CD4-positive, alpha-beta memory T cell (primary cell): ENCODE measurements around the gene SEPSECS. TPM values are rescaled to one million over a fixed set of nuclear protein-coding genes. Genes with fewer than 3 reads are reported as not detected.

Experiments used
- CTCF ChIA-PET: fragments of 350-600 bp; sonication (Branson Sonifier 250); formaldehyde crosslinking; loops from one replicate; lab custom pipeline; 2021; ENCODE audit warnings: inconsistent platforms; ENCODE audit not compliant: partially characterized antibody; lab: Charles Lee
- POLR2A ChIA-PET: fragments of 350-600 bp; sonication (Branson Sonifier 250); formaldehyde crosslinking; loops from one replicate; lab custom pipeline; 2021; ENCODE audit not compliant: partially characterized antibody; lab: Charles Lee
- DNase-seq, 5 donors: peaks; one replicate each; pipeline versions ENCODE4 v3.0.0 to v3.0.0-alpha.2; 2020 to 2022; ENCODE audit warnings: mixed read lengths in 1 of 5
- H3K27ac ChIP-seq: one replicate; pipeline ENCODE4 v1.7.0; 2013; ENCODE audit warnings: low read depth, low read length
- H3K27me3 ChIP-seq: 2 replicates; pipeline ENCODE4 v1.7.0; 2013; ENCODE audit warnings: mild to moderate bottlenecking, low read length, moderate library complexity; ENCODE audit not compliant: insufficient read depth
- H3K36me3 ChIP-seq: 2 replicates; pipeline ENCODE4 v1.7.0; 2013; ENCODE audit warnings: mild to moderate bottlenecking, low read length, moderate library complexity; ENCODE audit not compliant: insufficient read depth
- H3K4me1 ChIP-seq: 2 replicates; pipeline ENCODE4 v1.7.0; 2013; ENCODE audit warnings: mild to moderate bottlenecking, low read length, moderate library complexity; ENCODE audit not compliant: insufficient read depth
- H3K4me3 ChIP-seq, 2 donors: one replicate each; pipeline ENCODE4 v1.7.0; 2013; ENCODE audit warnings: low read length in 2 of 2, mild to moderate bottlenecking in 1 of 2
- H3K9me3 ChIP-seq, 2 donors: one replicate each; pipeline ENCODE4 v1.7.0; 2013; ENCODE audit warnings: low read length in 2 of 2, control low read depth in 1 of 2; ENCODE audit not compliant: control insufficient read depth in 1 of 2
- H3K27ac Mint-ChIP-seq, 7 donors: one replicate each; pipeline ENCODE4 v1.8.0; 2020 to 2021; ENCODE audit warnings: mixed read lengths in 7 of 7, mild to moderate bottlenecking in 6 of 7, inconsistent platforms in 3 of 7, moderate library complexity in 3 of 7
- H3K27me3 Mint-ChIP-seq, 2 donors: one replicate each; pipeline ENCODE4 v1.8.0; 2020 to 2021; ENCODE audit warnings: mixed read lengths in 2 of 2
- H3K36me3 Mint-ChIP-seq, 2 donors: one replicate each; pipeline ENCODE4 v1.8.0; 2020 to 2021; ENCODE audit warnings: mixed read lengths in 2 of 2, inconsistent platforms in 1 of 2, mild to moderate bottlenecking in 1 of 2
- H3K4me1 Mint-ChIP-seq, 4 donors: one replicate each; pipeline ENCODE4 v1.8.0; 2020 to 2021; ENCODE audit warnings: mixed read lengths in 4 of 4, mild to moderate bottlenecking in 1 of 4
- H3K4me3 Mint-ChIP-seq, 8 donors: one replicate each; pipeline ENCODE4 v1.8.0; 2020 to 2021; ENCODE audit warnings: mixed read lengths in 8 of 8, mild to moderate bottlenecking in 7 of 8, moderate library complexity in 6 of 8, inconsistent platforms in 3 of 8
- H3K9me3 Mint-ChIP-seq, 8 donors: one replicate each; pipeline ENCODE4 v1.8.0; 2020 to 2021; ENCODE audit warnings: mixed read lengths in 8 of 8, mild to moderate bottlenecking in 5 of 8, inconsistent platforms in 3 of 8, moderate library complexity in 1 of 8
- intact Hi-C: fragments of 100-400 bp; cut with micrococcal nuclease; formaldehyde crosslinking; loops from one replicate; pipeline ENCODE4 v1.15.1; 2023
- polyA plus RNA-seq, 2 donors: library from polyadenylated mRNA; unstranded; fragments of 300-500 nt; fragmentation: Illumina TruSeq; gene quantifications; one replicate each; pipeline ENCODE4 v1.2.3, GENCODE V29; 2021
- total RNA-seq, 2 experiments: library from RNA; stranded (reverse); gene quantifications; one replicate each; pipeline ENCODE4 v1.2.3, GENCODE V29; 2021

The SEPSECS gene
- total and polyA plus RNA-seq, 4 experiments from 2014 or later = 1.3 to 15.1 (median 9.0) TPM

- Histone ChIP-seq H3K4me1 (no peaks in the 10 kb centered on the region), H3K36me3 (no peaks in the 10 kb centered on the region), H3K27me3 (no peaks in the 10 kb centered on the region), H3K27ac (no peak overlapping the region), H3K4me3 (no peak overlapping the region), H3K9me3 (no peaks in the 10 kb centered on the region)
- ChIA-PET CTCF (no interaction called here), POLR2A (no interaction called here)
- peaks cover 0 to 3% (median 0%) of the 10 kb centered on the region in 8 donors for H3K9me3 Mint-ChIP-seq
- intact Hi-C loops = loop anchor here (10.0 kb wide), 1 partner anchor 658 kb away; no protein-coding TSS in a partner anchor
- no peak for DNase-seq
- no peak overlapping the region for H3K4me3 Mint-ChIP-seq
- peaks cover 47 to 52% of the 10 kb centered on the region in 2 donors for H3K36me3 Mint-ChIP-seq
- H3K27me3 Mint-ChIP-seq = no peaks in the 10 kb centered on the region
- peaks cover 0 to 2% (median under 1%) of the 10 kb centered on the region in 4 donors for H3K4me1 Mint-ChIP-seq
- H3K27ac Mint-ChIP-seq = no peak overlapping the region
Measured at GRCh38 chr4:25142468-25142867, 17.8 kb downstream of the SEPSECS start.

- POLR2A ChIA-PET = no interaction called here
- Histone ChIP-seq H3K27ac (no peak overlapping the region), H3K4me1 (no peaks in the 10 kb centered on the region), H3K9me3 (no peaks in the 10 kb centered on the region), H3K4me3 (no peak overlapping the region), H3K27me3 (no peaks in the 10 kb centered on the region), H3K36me3 (no peaks in the 10 kb centered on the region)
- intact Hi-C loops = loop anchor here (10.0 kb wide), 1 partner anchor 657 kb away; no protein-coding TSS in a partner anchor
- no peaks in the 10 kb centered on the region for H3K27me3 Mint-ChIP-seq
- peaks cover 0 to 7% (median 2%) of the 10 kb centered on the region in 4 donors for H3K4me1 Mint-ChIP-seq
- peaks cover 0 to 3% (median 0%) of the 10 kb centered on the region in 8 donors for H3K9me3 Mint-ChIP-seq
- H3K4me3 Mint-ChIP-seq = no peak overlapping the region
- H3K36me3 Mint-ChIP-seq = peaks cover 56 to 60% of the 10 kb centered on the region in 2 donors
- no peak overlapping the region for H3K27ac Mint-ChIP-seq
- CTCF ChIA-PET = no interaction called here
- DNase-seq = no peak
Measured at GRCh38 chr4:25141592-25141991, 18.7 kb downstream of the SEPSECS start.

GRCh38 chr4:25133132-25133531 is 27.1 kb downstream of the SEPSECS start:
- intact Hi-C loops = no loop called here
- CTCF ChIA-PET = interaction anchor here (1.2 to 5.2 kb wide), 2 partner anchors 11 to 179 kb away, joined by 3 to 28 read pairs; partner anchors contain the start of gene ZCCHC4
- H3K9me3 Mint-ChIP-seq = peaks cover 0 to 3% (median 0%) of the 10 kb centered on the region in 8 donors
- H3K4me1 ChIP-seq = no peaks in the 10 kb centered on the region
- peaks cover 38 to 46% of the 10 kb centered on the region in 2 donors for H3K36me3 Mint-ChIP-seq
- no peak for DNase-seq
- peak overlapping the region in 2 of 7 donors; percentile 6 to 43 for H3K27ac Mint-ChIP-seq
- no peak overlapping the region for H3K27ac ChIP-seq
- no peaks in the 10 kb centered on the region for H3K27me3 ChIP-seq
- no peaks in the 10 kb centered on the region for H3K9me3 ChIP-seq
- peaks cover 4 to 22% (median 12%) of the 10 kb centered on the region in 4 donors for H3K4me1 Mint-ChIP-seq
- no peak overlapping the region for H3K4me3 Mint-ChIP-seq
- no peak overlapping the region for H3K4me3 ChIP-seq
- POLR2A ChIA-PET = no interaction called here
- no peaks in the 10 kb centered on the region for H3K36me3 ChIP-seq
- H3K27me3 Mint-ChIP-seq = no peaks in the 10 kb centered on the region

GRCh38 chr4:25131926-25132325 is 28.3 kb downstream of the SEPSECS start:
- Histone ChIP-seq H3K36me3 (no peaks in the 10 kb centered on the region), H3K27ac (no peak overlapping the region), H3K9me3 (no peaks in the 10 kb centered on the region), H3K4me3 (no peak overlapping the region), H3K4me1 (no peaks in the 10 kb centered on the region), H3K27me3 (no peaks in the 10 kb centered on the region)
- intact Hi-C loops = no loop called here
- DNase-seq = no peak
- ChIA-PET CTCF (interaction anchor here (0.9 to 5.2 kb wide), 2 partner anchors 13 kb away, joined by 3 to 28 read pairs; no protein-coding TSS in a partner anchor), POLR2A (no interaction called here)
- Mint-ChIP-seq H3K4me3 (no peak overlapping the region), H3K4me1 (peaks cover 2 to 18% (median 11%) of the 10 kb centered on the region in 4 donors), H3K36me3 (peaks cover 37 to 46% of the 10 kb centered on the region in 2 donors), H3K27me3 (no peaks in the 10 kb centered on the region), H3K9me3 (no peaks in the 10 kb centered on the region), H3K27ac (no peak overlapping the region)

GRCh38 chr4:25131381-25131780 is 28.9 kb downstream of the SEPSECS start:
- Histone ChIP-seq H3K36me3 (no peaks in the 10 kb centered on the region), H3K9me3 (no peaks in the 10 kb centered on the region), H3K4me3 (no peak overlapping the region), H3K4me1 (no peaks in the 10 kb centered on the region), H3K27ac (no peak overlapping the region), H3K27me3 (no peaks in the 10 kb centered on the region)
- CTCF ChIA-PET = interaction anchor here (0.9 to 5.2 kb wide), 2 partner anchors 13 kb away, joined by 3 to 28 read pairs; no protein-coding TSS in a partner anchor
- no peaks in the 10 kb centered on the region for H3K27me3 Mint-ChIP-seq
- no peak for DNase-seq
- H3K27ac Mint-ChIP-seq = peak overlapping the region in 1 of 7 donors; percentile 22
- POLR2A ChIA-PET = no interaction called here
- H3K4me1 Mint-ChIP-seq = peaks cover 2 to 14% (median 11%) of the 10 kb centered on the region in 4 donors
- H3K4me3 Mint-ChIP-seq = no peak overlapping the region
- intact Hi-C loops = no loop called here
- peaks cover 32 to 41% of the 10 kb centered on the region in 2 donors for H3K36me3 Mint-ChIP-seq
- H3K9me3 Mint-ChIP-seq = no peaks in the 10 kb centered on the region

GRCh38 chr4:25129917-25130316 is 30.3 kb downstream of the SEPSECS start:
- Mint-ChIP-seq H3K4me3 (no peak overlapping the region), H3K4me1 (peaks cover 2 to 6% (median 4%) of the 10 kb centered on the region in 4 donors), H3K27me3 (no peaks in the 10 kb centered on the region), H3K27ac (no peak overlapping the region), H3K9me3 (no peaks in the 10 kb centered on the region), H3K36me3 (peaks cover 27 to 40% of the 10 kb centered on the region in 2 donors)
- Histone ChIP-seq H3K27ac (no peak overlapping the region), H3K9me3 (no peaks in the 10 kb centered on the region), H3K27me3 (no peaks in the 10 kb centered on the region), H3K4me1 (no peaks in the 10 kb centered on the region), H3K36me3 (no peaks in the 10 kb centered on the region), H3K4me3 (no peak overlapping the region)
- ChIA-PET CTCF (no interaction called here), POLR2A (no interaction called here)
- no peak for DNase-seq
- intact Hi-C loops = no loop called here

- peaks cover 0 to 3% (median 1%) of the 10 kb centered on the region in 4 donors for H3K4me1 Mint-ChIP-seq
- H3K4me3 Mint-ChIP-seq = no peak overlapping the region
- peak overlapping the region in 2 of 7 donors; percentile 38 to 53 for H3K27ac Mint-ChIP-seq
- Histone ChIP-seq H3K9me3 (no peaks in the 10 kb centered on the region), H3K36me3 (no peaks in the 10 kb centered on the region), H3K4me1 (no peaks in the 10 kb centered on the region), H3K27me3 (no peaks in the 10 kb centered on the region), H3K4me3 (no peak overlapping the region), H3K27ac (no peak overlapping the region)
- ChIA-PET CTCF (no interaction called here), POLR2A (no interaction called here)
- DNase-seq = no peak
- no peaks in the 10 kb centered on the region for H3K27me3 Mint-ChIP-seq
- no peaks in the 10 kb centered on the region for H3K9me3 Mint-ChIP-seq
- intact Hi-C loops = no loop called here
- peaks cover 30 to 49% of the 10 kb centered on the region in 2 donors for H3K36me3 Mint-ChIP-seq
Measured at GRCh38 chr4:25128671-25129070, 31.6 kb downstream of the SEPSECS start.
